Activated CD4-positive, alpha-beta T cell treated with anti-CD3 and anti-CD28 coated beads, Interleukin-2, amount 50 U/mL, for 16 hours (primary cell): ENCODE results near the gene KLHL11.
"Not testable (repeated sequence)": the region's sequence is repeated elsewhere in the genome, so short reads cannot be mapped to it uniquely, and the experiment has no call there.

ENCODE experiments used
- DNase-seq: peaks from one replicate; pipeline ENCODE4 v3.0.0-alpha.2; 2020

KLHL11 gene

DNA sequence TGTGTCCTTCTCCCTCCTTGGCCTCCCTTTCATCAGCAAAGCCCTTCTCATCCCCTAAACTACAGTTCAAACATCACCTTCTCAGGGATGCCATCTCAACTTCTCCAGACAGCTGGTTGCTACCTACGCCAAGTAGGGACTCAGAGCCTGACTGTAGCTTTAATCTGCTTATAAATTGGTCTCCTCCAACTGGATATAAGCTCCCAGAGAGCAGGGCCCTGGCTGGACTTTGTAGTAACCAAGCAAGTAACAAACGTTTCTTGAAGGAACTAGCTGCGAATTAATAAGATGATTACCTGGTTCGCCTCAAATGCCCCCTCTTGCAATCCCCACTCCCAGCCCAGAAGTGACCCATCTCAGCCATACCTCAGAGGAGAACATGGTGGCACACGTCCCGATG is 17.5 kb upstream of the KLHL11 start:
- no peak for DNase-seq

DNA sequence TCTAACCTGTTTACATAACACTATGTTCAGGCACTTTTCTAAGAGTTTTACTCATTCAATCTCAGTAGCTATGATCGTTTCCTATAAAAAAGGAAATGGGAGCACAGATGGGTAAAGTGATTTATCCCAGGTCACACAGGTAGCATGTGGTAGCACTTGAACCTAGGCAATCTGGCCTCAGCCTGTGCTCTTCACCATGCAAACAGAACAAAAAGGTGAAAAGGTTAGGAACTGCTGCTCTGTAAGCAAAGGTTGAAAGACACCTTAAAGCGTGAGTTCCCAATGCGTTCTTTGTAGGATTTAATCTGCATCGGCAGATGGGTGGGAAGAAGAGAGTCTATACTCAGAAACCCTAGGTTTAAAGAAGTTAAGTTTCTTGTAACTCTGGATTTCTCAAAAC is 14.9 kb upstream of the KLHL11 start:
- DNase-seq = no peak

DNA sequence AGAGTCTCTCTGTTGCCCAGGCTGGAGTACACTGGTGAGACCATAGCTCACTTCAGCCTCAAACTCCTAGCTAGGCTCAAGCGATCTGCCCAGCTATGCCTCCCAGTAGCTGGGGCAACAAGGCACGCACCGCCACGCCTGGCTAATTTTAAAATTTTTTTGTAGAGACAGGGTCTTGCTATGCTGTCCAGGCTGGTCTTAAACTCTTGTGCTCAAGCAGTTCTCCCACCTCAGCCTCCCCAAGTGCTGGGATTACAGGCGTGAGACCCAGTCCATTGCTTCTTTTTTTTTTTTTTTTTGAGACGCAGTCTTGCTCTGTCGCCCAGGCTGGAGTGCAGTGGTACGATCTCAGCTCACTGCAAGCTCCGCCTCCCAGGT is 9.1 kb upstream of the KLHL11 start:
- DNase-seq = not testable (repeated sequence)

DNA sequence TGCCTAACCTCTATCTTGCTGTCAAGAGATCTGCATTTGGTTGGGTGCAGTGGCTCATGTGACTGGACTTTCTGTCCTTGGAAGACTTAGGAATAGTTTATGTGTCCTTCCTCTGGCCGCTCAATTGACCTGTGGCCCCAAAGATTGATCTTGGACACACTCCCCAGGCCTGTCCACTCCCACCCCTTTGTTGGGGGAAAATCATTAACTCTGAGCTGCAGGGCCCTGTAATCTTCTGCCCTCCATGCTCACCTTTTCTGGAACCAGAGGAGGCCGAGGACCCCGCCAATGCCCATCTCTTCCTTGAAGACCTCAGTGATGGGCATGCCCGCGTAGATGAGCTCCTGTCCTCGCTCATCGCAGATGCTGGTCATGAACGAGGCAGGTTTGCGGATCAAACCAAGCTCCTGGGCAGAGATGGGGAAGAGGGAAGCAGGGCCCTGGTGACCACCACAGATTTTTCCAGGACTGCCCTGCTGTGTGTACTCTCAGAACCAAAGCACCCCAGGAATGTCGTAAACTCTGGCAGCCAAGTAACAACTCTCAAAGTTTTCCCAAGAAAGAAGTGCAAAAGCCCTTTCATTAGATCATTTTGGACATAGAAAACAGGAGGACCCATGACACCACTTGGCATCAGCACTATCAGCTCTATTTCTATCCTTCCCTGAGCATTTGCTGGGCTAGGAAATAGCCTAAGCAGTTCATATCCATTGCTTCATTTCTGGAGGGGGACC is 8.5 kb upstream of the KLHL11 start:
- no peak for DNase-seq

DNA sequence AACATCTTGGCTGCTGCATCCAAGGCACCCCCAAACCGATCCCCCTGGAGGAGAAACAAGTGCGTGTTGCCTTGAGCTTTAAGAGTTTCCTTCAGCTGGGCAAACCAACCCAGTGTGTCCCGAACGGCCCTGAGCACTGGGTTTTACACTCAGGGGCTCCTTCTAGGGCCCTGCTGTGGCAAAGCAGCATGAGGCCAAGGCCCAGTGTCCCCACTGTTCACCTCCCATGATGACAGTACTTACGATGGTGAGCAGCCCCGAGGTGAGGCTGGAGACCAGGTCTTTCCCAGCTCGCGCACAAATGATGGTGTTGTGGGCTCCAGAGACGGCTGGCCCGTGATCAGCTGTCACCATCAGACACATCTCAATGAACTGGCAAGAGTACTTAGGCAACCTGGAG is 6.6 kb upstream of the KLHL11 start:
- no peak for DNase-seq

DNA sequence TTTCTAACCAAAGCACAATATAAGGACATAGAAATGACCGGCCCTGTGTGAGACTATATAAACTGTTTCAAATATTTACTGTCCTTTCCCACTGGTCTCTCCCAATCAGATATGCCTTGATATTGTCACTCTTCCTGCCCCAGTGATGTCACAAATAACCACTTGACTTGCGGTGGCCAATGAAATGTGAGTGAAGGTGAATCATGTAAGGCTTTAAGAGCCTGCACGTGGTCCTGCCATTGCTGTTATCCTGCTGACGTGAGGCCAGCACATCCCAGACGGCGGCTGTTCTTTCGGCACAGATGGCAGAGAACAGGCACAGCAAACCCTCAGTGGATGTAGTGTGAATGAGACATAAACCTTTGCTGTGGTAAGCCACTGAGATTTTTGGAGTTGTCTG is 5.4 kb upstream of the KLHL11 start:
- no peak for DNase-seq

DNA sequence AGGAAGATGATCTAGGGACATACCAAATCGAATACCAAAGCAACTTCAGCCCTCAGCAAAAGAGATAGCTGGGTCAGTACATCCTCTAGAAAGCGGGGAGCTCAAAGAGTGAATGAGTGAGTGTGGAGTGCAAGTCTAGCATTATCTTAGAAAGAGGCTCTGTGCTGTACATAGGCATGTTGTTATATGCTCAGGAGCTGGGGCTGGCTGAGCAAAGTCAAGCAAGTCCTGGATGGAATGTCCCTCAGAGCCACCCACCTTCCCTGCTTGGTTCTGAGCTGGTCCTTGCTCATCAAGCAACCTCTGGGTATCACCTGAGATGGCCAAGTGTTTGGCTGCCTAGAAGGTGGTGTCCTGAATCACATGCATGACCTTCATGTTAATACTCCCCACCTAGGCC is 4.9 kb upstream of the KLHL11 start:
- no peak for DNase-seq

DNA sequence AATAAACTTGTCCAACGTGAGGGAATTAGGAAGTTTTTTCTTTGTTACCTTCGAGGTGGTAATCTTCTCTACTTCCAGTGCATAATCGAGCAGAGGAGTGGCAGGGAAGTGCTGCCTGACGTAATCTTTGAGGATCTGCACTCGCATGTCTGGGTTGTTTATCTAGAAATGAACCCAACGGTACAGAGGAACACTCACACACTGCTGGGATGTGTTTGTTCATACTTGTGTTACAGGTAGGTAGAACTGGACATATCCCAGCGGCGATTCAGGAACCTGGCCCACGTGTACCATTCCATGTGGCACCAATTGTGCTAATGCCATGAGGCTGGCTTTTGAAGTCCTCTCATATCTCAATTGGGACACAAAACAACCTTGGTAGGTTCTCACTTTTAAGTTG is 4.2 kb upstream of the KLHL11 start:
- DNase-seq = no peak

DNA sequence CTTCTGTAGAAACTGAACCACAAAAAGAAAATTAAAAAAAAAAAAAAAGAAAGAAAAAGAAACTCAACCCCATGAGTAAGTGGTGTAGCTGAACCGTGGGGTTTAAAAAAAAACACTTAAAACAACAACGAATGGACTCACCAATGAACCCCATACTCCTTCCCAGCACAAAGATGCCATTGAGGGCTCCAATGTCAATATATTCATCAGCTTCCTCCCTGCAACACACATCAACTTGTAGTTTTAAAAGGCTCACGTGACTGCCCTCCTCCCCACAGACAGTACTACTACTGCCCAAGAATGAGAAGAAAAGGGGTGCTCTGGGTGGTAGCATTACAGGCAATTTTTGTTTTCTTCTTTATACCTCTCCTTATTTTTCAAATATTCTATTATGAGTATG is 3.3 kb upstream of the KLHL11 start:
- DNase-seq = no peak

DNA sequence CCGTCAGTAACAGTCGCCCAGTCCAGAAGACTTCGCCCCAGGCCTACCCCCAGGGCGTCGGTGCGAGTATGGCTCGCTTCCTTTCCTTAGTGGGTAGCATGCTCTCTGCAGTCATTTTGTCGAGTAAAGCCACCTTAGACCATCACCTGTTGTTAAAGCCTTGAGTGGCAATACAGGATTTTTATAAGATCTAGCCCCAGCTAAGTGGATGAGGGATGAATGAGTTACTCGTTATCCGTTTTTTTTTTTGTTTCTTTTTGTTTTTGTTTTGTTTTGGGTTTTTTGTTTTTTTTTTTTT is 322 bp upstream of the KLHL11 start:
- DNase-seq = no peak

DNA sequence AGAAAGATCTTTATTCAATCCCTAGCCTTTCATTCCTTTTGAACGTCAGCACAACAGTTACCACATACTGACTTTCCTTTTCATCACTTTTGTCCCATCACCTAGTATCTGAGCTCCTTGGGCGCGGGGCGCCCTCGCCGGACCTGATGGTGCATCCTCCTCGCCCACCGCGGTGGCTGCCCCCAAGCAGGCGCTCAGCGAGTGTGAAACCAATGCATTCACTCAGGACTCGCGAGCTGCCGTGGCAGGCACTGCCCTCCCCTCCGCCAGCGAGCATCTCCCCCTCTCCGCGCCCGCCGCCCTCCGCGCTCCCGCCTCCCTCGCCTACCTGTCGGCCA is 756 bp downstream of the KLHL11 start:
- DNase-seq = no peak

DNA sequence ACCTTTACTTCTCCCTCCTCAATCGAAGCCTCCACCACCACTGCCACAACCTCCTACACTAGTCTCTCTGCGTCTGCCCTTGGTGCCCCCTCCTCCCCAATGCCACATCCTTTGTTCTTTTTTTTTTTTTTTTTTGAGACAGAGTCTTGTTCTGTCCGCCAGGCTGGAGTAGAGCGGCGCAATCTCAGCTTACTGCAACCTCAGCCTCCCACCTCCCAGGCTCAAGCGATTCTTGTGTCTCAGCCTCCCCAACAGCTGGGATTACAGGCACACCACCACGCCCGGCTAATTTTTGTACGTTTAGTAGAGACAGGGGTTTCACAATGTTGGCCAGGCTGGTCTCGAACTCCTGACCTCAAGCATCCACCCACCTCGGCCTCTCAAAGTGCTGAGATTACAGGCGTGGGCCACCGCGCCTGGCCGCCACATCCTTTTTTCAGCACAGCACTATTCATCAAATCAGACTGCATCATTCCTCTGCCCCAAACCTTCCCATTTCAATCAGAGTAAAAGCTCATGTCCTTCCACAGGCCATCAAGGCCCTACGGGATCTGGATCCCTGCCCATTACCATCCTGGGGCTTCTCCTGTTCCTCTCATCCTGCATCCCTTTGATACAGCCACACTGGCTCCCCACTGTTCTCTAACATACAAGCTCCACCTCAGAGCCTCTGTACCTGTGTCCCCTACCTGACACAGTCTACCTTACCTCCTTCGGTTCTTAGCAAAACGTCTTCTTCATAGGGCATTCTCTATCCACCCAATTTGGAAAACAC is 2.0 kb downstream of the KLHL11 start:
- peak; percentile 39 for DNase-seq

DNA sequence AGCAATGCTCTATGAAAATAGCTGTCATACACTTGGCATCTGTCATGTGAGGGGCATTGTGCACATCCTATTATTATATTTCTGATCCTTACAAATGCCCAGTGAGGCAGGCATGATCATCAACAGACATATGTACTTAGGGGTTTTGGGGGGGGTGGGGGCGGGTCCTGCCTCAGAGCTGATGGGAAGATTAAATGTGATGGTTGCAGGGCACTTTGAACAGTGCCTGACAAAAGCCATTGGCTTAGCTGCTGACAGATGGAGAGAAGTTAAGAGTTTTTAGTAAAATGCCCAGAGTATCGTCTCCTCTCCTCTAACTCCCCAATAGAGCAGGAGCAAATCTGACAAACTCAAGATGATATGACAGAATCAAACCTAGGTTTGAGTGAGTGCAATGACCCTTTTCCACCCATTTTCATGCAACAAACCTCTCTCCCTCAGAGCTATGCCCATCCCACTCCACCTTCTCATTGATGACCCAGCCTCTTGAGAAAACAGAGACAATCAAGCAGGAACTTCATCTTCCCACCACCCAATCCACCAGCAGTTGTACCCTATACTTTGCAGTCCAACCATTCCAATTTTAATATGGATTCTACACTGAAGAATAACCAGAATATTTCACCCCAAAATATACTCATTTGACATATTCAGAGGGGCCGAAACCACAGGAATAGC is 4.8 kb downstream of the KLHL11 start:
- no peak for DNase-seq

DNA sequence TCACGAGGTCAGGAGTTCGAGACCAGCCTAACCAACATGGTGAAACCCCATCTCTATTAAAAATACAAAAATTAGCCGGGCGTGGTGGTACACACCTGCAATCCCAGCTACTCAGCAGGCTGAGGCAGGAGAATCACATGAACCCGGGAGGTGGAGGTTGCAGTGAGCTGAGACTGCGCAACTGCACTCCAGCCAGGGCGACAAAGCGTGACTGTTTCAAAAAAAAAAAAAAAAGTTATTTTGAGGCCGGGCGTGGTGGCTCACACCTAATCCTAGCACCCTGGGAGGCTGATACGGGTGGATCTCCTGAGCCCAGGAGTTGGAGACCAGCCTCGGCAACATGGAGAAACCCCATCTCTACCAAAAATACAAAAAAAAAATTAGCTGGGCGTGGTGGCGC is 13.8 kb downstream of the KLHL11 start:
- DNase-seq = not testable (repeated sequence)

DNA sequence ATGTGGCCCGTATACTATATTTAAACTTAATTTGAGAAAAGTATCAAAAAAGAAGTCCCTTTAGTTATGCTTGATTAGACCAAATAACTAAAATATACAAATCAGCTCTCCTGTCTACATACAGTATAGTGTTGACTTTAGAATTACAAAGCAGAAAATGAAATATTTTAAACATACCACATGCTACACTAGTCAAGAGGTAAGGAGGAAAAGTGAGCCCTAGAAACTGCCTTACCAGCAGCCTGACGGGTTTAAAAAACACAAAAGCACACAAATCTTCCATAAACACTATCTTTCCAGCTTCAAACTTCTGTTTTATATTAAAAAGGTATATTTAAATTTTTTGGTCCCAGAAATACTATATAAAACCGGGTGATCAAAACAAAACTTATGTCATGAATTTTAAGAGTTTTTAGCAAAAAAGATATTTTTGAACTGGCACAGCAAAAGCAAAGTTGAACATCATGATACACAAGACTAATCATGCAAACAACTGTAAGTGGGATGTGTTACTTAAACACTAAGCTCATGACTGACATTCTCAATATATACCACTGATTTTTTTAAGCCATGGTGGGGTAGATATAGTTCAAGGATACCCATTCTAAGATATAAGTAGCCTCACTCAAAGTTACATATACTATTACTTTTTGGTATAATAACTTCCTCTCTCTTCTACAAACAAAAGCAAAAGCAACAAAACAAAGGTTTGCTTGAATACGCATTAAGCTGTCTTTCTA is 15.8 kb downstream of the KLHL11 start:
- DNase-seq = no peak

DNA sequence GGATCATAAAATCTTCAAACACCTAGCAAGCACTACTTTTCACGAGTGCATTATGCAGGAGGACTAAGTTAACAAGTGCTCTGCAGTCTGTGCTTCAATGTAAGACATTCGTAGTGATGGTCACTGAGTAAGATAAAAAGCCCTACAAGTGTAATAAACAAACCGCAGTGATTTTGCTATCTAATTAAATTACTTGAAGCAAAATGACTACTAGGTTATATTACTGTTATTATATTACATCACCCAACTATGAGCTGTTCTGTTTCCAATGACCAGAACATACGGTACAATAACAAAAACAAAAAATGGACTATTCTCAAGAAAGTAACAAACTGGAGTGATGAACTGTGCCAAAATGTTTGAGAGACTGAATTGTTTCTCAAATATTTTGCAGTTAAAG is 16.4 kb downstream of the KLHL11 start:
- DNase-seq = no peak

DNA sequence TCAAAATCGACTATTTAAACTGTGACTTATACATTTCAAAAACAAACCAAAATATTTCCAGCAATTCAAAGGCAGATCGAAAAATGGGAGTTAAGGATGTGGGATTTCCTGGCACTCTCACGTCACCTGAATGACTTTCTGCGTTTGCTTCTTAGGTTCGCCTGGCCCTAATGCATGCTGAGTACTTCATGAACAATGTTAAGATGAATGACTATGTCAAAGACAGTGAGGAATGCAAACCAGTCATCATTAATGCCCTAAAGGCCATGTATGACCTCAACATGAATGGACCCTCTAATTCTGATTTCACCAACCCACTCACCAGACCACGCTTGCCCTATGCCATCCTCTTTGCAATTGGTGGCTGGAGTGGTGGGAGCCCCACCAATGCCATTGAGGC is 20.3 kb downstream of the KLHL11 start:
- DNase-seq = no peak

DNA sequence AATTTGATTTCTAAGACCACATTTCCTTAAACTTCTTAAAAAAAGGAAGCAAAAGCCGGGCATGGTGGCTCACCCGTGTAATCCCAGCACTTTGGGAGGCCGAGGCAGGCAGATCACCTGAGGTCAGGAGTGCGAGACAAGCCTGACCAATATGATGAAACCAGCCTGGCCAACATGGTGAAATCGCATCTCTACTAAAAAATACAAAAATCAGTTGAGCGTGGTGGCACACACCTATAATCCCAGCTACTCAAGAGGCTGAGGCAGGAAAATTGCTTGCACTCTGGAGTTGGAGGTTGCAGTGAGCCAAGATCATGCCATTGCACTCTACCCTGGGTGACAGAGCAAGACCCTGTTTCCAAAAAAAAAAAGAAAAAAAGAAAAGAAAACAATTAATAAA is 24.4 kb downstream of the KLHL11 start:
- DNase-seq = not testable (repeated sequence)

DNA sequence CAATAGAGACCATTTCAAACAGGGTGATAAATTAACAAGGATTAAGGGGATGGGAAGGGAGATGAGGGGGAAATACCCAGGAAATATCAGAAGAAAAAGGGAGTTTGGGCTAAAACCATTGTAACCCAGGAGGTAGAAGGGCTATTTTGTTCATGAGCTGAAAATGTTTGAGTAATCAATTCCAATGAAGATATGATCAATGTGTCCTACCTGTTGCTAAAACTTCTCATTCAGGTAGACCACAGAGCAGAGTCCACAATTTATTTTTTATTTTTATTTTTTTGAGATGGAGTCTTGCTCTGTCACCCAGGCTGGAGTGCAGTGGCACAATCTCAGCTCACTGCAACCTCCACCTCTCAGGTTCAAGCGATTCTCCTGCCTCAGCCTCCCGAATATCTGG is 25.8 kb downstream of the KLHL11 start:
- DNase-seq = not testable (repeated sequence)

DNA sequence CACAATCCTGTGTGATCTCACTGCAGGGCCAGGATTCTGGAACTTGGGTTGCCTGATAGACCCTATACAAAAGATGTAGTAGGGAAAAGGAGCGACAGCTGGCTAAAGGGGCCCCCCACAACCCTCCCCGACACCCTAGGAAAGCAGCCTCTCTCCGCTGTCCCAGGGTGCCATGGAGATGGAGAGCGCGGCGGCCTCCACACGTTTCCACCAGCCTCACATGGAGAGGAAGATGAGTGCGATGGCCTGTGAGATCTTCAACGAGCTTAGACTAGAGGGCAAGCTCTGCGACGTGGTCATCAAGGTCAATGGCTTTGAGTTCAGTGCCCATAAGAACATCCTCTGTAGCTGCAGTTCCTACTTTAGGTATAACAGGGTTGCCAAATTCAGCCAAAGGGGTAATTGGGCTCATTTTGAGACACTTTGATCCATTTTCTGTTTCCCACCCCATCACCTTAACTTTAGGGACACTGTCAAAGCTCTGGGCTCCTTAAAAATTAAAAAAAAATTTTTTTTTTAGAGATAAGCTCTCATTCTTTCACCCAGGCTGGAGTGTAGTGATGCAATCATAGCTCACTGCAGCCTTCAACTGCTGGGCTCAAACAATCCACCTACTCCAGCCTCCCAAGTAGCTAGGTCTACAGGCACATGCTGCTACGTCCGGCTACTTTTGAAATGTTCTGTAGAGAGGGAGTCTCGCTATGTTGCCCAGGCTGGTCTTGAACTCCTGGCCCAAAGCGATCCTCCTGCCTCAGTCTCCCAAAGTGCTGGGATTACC is 27.3 kb downstream of the KLHL11 start, which contains the start of gene KLHL10:
Gene KLHL10 (plus strand): TSS at position 65 of the 778 bp plus-strand sequence. CDS start 108 bp downstream, at position 173.
- no peak for DNase-seq

DNA sequence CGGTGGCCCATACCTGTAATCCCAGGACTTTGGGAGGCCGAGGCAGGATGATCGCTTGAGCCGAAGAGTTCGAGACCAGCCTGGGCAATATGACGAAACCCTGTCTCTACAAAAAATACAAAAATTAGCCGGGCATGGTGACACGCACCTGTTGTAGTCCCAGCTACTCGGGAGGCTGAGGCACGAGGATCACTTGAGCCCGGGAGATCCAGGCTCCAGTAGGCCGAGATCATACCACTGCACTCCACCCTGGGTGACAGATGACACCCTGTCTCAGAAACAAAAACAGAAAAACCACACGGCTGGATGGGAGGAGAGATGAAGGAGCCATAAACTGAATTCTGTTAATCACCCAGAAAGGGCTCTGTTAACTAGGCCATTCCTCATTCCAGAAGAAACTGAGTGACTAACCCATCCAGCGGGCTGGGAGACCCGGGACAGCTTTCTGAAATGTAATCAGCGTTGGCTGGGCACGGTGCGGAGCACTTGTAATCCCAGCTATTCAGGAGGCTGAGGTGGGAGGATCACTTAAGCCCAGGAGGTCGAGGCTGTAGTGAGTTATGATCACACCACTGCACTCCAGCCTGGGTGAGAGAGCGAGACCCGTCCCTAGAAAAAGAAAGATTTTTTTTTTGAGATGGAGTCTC is 28.6 kb downstream of the KLHL11 start:
- no peak for DNase-seq
